Measurements from ENCODE around the gene YIPF2.

DNA sequence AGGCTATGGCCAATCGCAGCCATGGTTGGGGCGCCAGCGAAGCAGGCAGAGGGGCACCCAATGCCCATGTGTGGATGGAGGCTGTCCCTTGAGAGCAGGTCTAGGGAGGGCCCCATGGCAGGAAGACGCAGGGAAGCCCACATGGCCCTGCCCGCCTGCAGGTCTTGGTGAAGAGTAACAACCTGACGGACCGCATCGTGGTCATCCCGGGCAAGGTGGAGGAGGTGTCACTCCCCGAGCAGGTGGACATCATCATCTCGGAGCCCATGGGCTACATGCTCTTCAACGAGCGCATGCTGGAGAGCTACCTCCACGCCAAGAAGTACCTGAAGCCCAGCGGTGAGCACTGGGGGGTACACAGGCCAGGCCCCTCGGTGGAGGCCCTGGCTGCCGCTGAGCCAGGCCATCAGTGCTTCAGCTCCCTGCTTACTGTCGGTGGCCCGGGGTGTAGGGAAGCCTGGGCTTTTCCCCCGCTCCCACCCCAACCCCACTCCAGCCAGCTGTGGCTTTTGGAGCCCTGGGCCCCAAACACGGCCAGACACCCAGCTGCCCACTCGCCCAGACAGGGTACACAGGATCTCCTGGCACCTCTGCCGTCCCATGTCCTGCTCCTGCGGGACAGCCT is 14.6 kb downstream of the YIPF2 start:
- TF ChIP-seq, protein P1, sequence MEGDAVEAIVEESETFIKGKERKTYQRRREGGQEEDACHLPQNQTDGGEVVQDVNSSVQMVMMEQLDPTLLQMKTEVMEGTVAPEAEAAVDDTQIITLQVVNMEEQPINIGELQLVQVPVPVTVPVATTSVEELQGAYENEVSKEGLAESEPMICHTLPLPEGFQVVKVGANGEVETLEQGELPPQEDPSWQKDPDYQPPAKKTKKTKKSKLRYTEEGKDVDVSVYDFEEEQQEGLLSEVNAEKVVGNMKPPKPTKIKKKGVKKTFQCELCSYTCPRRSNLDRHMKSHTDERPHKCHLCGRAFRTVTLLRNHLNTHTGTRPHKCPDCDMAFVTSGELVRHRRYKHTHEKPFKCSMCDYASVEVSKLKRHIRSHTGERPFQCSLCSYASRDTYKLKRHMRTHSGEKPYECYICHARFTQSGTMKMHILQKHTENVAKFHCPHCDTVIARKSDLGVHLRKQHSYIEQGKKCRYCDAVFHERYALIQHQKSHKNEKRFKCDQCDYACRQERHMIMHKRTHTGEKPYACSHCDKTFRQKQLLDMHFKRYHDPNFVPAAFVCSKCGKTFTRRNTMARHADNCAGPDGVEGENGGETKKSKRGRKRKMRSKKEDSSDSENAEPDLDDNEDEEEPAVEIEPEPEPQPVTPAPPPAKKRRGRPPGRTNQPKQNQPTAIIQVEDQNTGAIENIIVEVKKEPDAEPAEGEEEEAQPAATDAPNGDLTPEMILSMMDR (IDR thresholded peaks at IDR 0.05; ENCODE audit: insufficient read depth, low read depth, low read length), result no peak
- no peak for TF ChIP-seq EZH2 (IDR thresholded peaks at IDR 0.05; ENCODE audit: insufficient read depth, low read length)

All from astrocyte (in vitro differentiated cells and primary cell).